Activated naive CD4-positive, alpha-beta T cell treated with anti-CD3 and anti-CD28 coated beads, Interleukin-2, amount 50 U/mL, for 72 hours (primary cell): Measurements from ENCODE around the gene AMBN. TPM values are rescaled to one million over a fixed set of nuclear protein-coding genes. Genes with fewer than 3 reads are reported as not detected.
A peak's percentile ranks its signal among the peaks of the same experiment; 100 is the strongest.
"Not testable (repeated sequence)": the region's sequence is repeated elsewhere in the genome, so short reads cannot be mapped to it uniquely, and the experiment has no call there.

Experiments
- ATAC-seq, 2 donors: fragments of 150-1000 bp; cut with Tn5 transposase; 2 replicates each; pipeline ENCODE4 v1.10.0; 2021; ENCODE audit warnings: mild to moderate bottlenecking in 2 of 2, moderate library complexity in 2 of 2
- DNase-seq, 2 donors: peaks; one replicate each; pipeline ENCODE4 v3.0.0; 2021 to 2022; ENCODE audit warnings: low spot score in 2 of 2
- H3K27ac Mint-ChIP-seq, 2 donors: one replicate each; pipeline ENCODE4 v1.8.0; 2022; ENCODE audit warnings: mild to moderate bottlenecking in 2 of 2, mixed read lengths in 2 of 2
- H3K36me3 Mint-ChIP-seq, 2 donors: one replicate each; pipeline ENCODE4 v1.8.0; 2022; ENCODE audit warnings: mixed read lengths in 2 of 2
- H3K9me3 Mint-ChIP-seq, 2 donors: one replicate each; pipeline ENCODE4 v1.8.0; 2022; ENCODE audit warnings: mixed read lengths in 2 of 2
- total RNA-seq, 2 donors: library from RNA; stranded (reverse); gene quantifications; one replicate each; pipeline ENCODE4 v1.2.3, GENCODE V29; 2022

AMBN gene
- total RNA-seq, 2 donors from 2014 or later: not detected

GRCh38 chr4:70634482-70634881, 42.4 kb downstream of the AMBN start:
- Mint-ChIP-seq H3K36me3 (peaks cover 0 to 7% of the 10 kb centered on the region in 2 donors), H3K27ac (no peak overlapping the region), H3K9me3 (no peaks in the 10 kb centered on the region)
- DNase-seq (no peak), ATAC-seq (no peak)

GRCh38 chr4:70637239-70637913, 45.3 kb downstream of the AMBN start:
- no peak for DNase-seq

GRCh38 chr4:70640192-70640591, 48.1 kb downstream of the AMBN start:
- Mint-ChIP-seq H3K36me3 (no peaks in the 10 kb centered on the region), H3K27ac (peak overlapping the region; percentile 75 to 82), H3K9me3 (no peaks in the 10 kb centered on the region)
- DNase-seq (no peak), ATAC-seq (peak; percentile 77 to 89)

More at GRCh38 chr4:70637239-70637913, 45.3 kb downstream of the AMBN start:
- Mint-ChIP-seq H3K27ac (no peak overlapping the region), H3K36me3 (peaks cover 0 to 7% of the 10 kb centered on the region in 2 donors), H3K9me3 (no peaks in the 10 kb centered on the region)
- no peak for ATAC-seq

- not testable (repeated sequence) for H3K9me3 Mint-ChIP-seq, H3K36me3 Mint-ChIP-seq, H3K27ac Mint-ChIP-seq, DNase-seq, ATAC-seq
These were observed 58.7 kb downstream of the AMBN start for GRCh38 chr4:70650741-70651140.

- H3K27ac Mint-ChIP-seq: no peak overlapping the region
- H3K9me3 Mint-ChIP-seq: no peaks in the 10 kb centered on the region
- H3K36me3 Mint-ChIP-seq: no peaks in the 10 kb centered on the region
- ATAC-seq (peak; percentile 47 to 57), DNase-seq (no peak)
These were observed 59.9 kb downstream of the AMBN start for GRCh38 chr4:70651864-70652506.

GRCh38 chr4:70654605-70655011, 62.6 kb downstream of the AMBN start:
- no peaks in the 10 kb centered on the region for H3K9me3 Mint-ChIP-seq
- no peak overlapping the region for H3K27ac Mint-ChIP-seq
- H3K36me3 Mint-ChIP-seq: no peaks in the 10 kb centered on the region
- ATAC-seq: no peak
- DNase-seq: no peak

Other genes with a start within 250 kb of the AMBN start
- not detected for gene SMR3A, start 231.5 kb upstream of the AMBN start, total RNA-seq
- gene SMR3B, start 209.1 kb upstream of the AMBN start, total RNA-seq: not detected
- gene OPRPN, start 194.3 kb upstream of the AMBN start, total RNA-seq: not detected
- gene MUC7, start 120.1 kb upstream of the AMBN start, total RNA-seq: not detected
- not detected for gene AMTN, start 73.7 kb upstream of the AMBN start, total RNA-seq
- not detected for gene ENAM, start 36.5 kb downstream of the AMBN start, total RNA-seq
- gene JCHAIN, start 74.3 kb downstream of the AMBN start, total RNA-seq: under 1 TPM in 1 of 2 donors, not detected in 1; 0.68 TPM
- 10 to 100 TPM; 19.3 to 31.6 TPM for gene UTP3, start 96.3 kb downstream of the AMBN start, total RNA-seq
- gene RUFY3, start 129.7 kb downstream of the AMBN start, total RNA-seq: 10 to 100 TPM; 16.0 to 23.5 TPM
- gene GRSF1, start 247.6 kb downstream of the AMBN start, total RNA-seq: 10 to 100 TPM; 85.9 to 91.0 TPM